ENCODE measurements around the gene FGD6.

DNA sequence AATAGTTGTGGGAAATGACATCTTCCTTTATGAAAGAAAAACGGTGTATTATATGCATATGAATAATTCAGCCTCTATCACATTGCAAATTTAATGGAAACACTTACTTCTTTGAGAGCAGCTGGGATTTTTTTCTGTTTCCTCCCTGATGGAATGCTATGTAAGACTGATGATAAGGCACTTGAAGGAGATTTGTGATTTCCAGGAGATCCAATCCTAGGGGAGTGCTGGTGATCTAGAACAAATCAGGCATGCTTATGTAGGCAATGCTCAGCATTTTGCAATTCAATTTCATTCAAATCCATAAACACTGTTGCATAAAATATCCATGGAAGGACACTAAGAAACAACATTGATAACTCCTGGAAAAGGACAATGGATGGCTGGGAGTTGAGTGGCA lies 127.8 kb downstream of the FGD6 start:
- TF ChIP-seq, protein P1, sequence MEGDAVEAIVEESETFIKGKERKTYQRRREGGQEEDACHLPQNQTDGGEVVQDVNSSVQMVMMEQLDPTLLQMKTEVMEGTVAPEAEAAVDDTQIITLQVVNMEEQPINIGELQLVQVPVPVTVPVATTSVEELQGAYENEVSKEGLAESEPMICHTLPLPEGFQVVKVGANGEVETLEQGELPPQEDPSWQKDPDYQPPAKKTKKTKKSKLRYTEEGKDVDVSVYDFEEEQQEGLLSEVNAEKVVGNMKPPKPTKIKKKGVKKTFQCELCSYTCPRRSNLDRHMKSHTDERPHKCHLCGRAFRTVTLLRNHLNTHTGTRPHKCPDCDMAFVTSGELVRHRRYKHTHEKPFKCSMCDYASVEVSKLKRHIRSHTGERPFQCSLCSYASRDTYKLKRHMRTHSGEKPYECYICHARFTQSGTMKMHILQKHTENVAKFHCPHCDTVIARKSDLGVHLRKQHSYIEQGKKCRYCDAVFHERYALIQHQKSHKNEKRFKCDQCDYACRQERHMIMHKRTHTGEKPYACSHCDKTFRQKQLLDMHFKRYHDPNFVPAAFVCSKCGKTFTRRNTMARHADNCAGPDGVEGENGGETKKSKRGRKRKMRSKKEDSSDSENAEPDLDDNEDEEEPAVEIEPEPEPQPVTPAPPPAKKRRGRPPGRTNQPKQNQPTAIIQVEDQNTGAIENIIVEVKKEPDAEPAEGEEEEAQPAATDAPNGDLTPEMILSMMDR (IDR thresholded peaks at IDR 0.05): no peak
- no peak for TF ChIP-seq POLR2A (IDR thresholded peaks at IDR 0.05)

Measured in testis (tissue), 2 donors.